Neural cell (in vitro differentiated cells): ENCODE measurements around the gene SBNO1. TPM values are rescaled to one million over a fixed set of nuclear protein-coding genes. Genes with fewer than 3 reads are reported as not detected.
"Not testable (repeated sequence)": the region's sequence is repeated elsewhere in the genome, so short reads cannot be mapped to it uniquely, and the experiment has no call there.

Experiments used
- H2AFZ ChIP-seq: fragments of 200-600, 300-800 bp; sonication (generic), shearing (Covaris generic); 2 replicates; pipeline ENCODE4 v1.6.0; 2014; ENCODE audit warnings: low read depth, mild to moderate bottlenecking, antibody characterized with exemption, low read length, moderate library complexity
- H3F3A ChIP-seq: fragments of 200-600 bp; shearing (Covaris generic); 2 replicates; pipeline ENCODE4 v1.6.1; 2016; ENCODE audit warnings: mild to moderate bottlenecking, moderate library complexity, mixed read lengths, antibody characterized with exemption, low read length; ENCODE audit not compliant: insufficient read depth, poor library complexity, severe bottlenecking
- H3K27ac ChIP-seq: fragments of 200-600, 300-800 bp; sonication (generic), shearing (Covaris generic); 2 replicates; pipeline ENCODE4 v1.5.1; 2014; ENCODE audit warnings: mild to moderate bottlenecking, low read length, moderate library complexity
- H3K27me3 ChIP-seq: fragments of 300-800, 200-600 bp; sonication (generic), shearing (Covaris generic); 2 replicates; pipeline ENCODE4 v1.6.0; 2014; ENCODE audit warnings: mild to moderate bottlenecking, low read depth, low read length, moderate library complexity; ENCODE audit not compliant: insufficient read depth
- H3K36me3 ChIP-seq: fragments of 300-800, 200-600 bp; sonication (generic), shearing (Covaris generic); 2 replicates; pipeline ENCODE4 v1.5.1; 2014; ENCODE audit warnings: mild to moderate bottlenecking, antibody characterized with exemption, low read length, moderate library complexity; ENCODE audit not compliant: insufficient read depth
- H3K4me2 ChIP-seq: fragments of 300-800, 200-600 bp; sonication (generic), shearing (Covaris generic); 2 replicates; pipeline ENCODE4 v1.6.0; 2014; ENCODE audit warnings: mild to moderate bottlenecking, low read length
- H3K4me3 ChIP-seq: fragments of 300-800, 200-600 bp; sonication (generic), shearing (Covaris generic); 2 replicates; pipeline ENCODE4 v1.5.1; 2014; ENCODE audit warnings: mild to moderate bottlenecking, low read length, moderate library complexity
- H3K79me2 ChIP-seq: fragments of 200-600 bp; shearing (Covaris generic); replicated peaks from 2 replicates; pipeline ENCODE4 v1.6.0; 2014; ENCODE audit warnings: mild to moderate bottlenecking, low read length, moderate library complexity; ENCODE audit not compliant: insufficient read depth
- H3K9ac ChIP-seq: fragments of 300-800, 200-600 bp; sonication (generic), shearing (Covaris generic); 2 replicates; pipeline ENCODE4 v1.6.1; 2016; ENCODE audit warnings: mild to moderate bottlenecking, low read length, mixed read lengths
- H3K9me2 ChIP-seq: fragments of 200-600 bp; shearing (Covaris generic); 2 replicates; pipeline ENCODE4 v1.6.1; 2016; ENCODE audit warnings: mild to moderate bottlenecking, low read length, mixed read lengths; ENCODE audit not compliant: insufficient read depth
- H3K9me3 ChIP-seq: fragments of 200-600, 300-800 bp; sonication (generic), shearing (Covaris generic); 2 replicates; pipeline ENCODE4 v1.6.1; 2016; ENCODE audit warnings: mild to moderate bottlenecking, mixed run types, low read length, moderate library complexity, mixed read lengths
- H4K20me1 ChIP-seq: fragments of 200-600 bp; shearing (Covaris generic); 2 replicates; pipeline ENCODE4 v1.6.1; 2016; ENCODE audit warnings: mild to moderate bottlenecking, mixed run types; ENCODE audit not compliant: insufficient read depth
- CTCF ChIP-seq: fragments of 450-650 bp; IDR thresholded peaks from 2 replicates; pipeline ENCODE4 v1.5.1; 2014; ENCODE audit warnings: antibody characterized with exemption, mild to moderate bottlenecking, moderate library complexity; ENCODE audit not compliant: poor library complexity, severe bottlenecking
- EP300 ChIP-seq: fragments of 450-650 bp; conservative IDR thresholded peaks from 2 replicates; pipeline ENCODE4 v1.6.1; 2014; ENCODE audit warnings: antibody characterized with exemption, mild to moderate bottlenecking, moderate library complexity; ENCODE audit not compliant: poor library complexity, severe bottlenecking
- EZH2 ChIP-seq: fragments of 200-600, 300-800 bp; shearing (Covaris generic), sonication (generic); IDR thresholded peaks from 2 replicates; pipeline ENCODE4 v1.6.1; 2014; ENCODE audit warnings: antibody characterized with exemption, low read length, borderline replicate concordance, mild to moderate bottlenecking; ENCODE audit not compliant: insufficient read depth, poor library complexity, severe bottlenecking
- MXI1 ChIP-seq: fragments of 450-650 bp; conservative IDR thresholded peaks from 2 replicates; pipeline ENCODE4 v1.6.1; 2014; ENCODE audit warnings: antibody characterized with exemption, mild to moderate bottlenecking; ENCODE audit not compliant: poor library complexity, severe bottlenecking
- POLR2AphosphoS5 ChIP-seq: IDR thresholded peaks from 2 replicates; pipeline ENCODE4 v1.6.1; 2012
- RAD21 ChIP-seq: fragments of 450-650 bp; conservative IDR thresholded peaks from 2 replicates; pipeline ENCODE4 v1.6.1; 2014; ENCODE audit warnings: antibody characterized with exemption, mild to moderate bottlenecking, moderate library complexity
- REST ChIP-seq: IDR thresholded peaks from 2 replicates; pipeline ENCODE4 v1.6.1; 2012; ENCODE audit warnings: borderline replicate concordance
- SMC3 ChIP-seq: fragments of 450-650 bp; conservative IDR thresholded peaks from 2 replicates; pipeline ENCODE4 v1.6.1; 2014; ENCODE audit warnings: antibody characterized with exemption, mild to moderate bottlenecking, moderate library complexity; ENCODE audit not compliant: poor library complexity
- TAF1 ChIP-seq: IDR thresholded peaks from 2 replicates; pipeline ENCODE4 v1.6.1; 2012; ENCODE audit warnings: low read depth
- polyA plus RNA-seq: library from polyadenylated mRNA; depleted of rRNA; stranded (reverse); fragments of >200 nt; gene quantifications from 2 replicates; pipeline ENCODE4 v1.2.3, GENCODE V29; 2014

SBNO1 gene
- polyA plus RNA-seq, 1 donor from 2014 or later, result 17.9 TPM

- no peaks in the 10 kb centered on the region for H3K36me3 ChIP-seq
- no peak for TF ChIP-seq TAF1
- no peak for TF ChIP-seq MXI1
- no peak for TF ChIP-seq CTCF
- no peak for TF ChIP-seq RAD21
- TF ChIP-seq EZH2, result no peak
- no peaks in the 10 kb centered on the region for H3F3A ChIP-seq
- no peaks in the 10 kb centered on the region for H3K9me3 ChIP-seq
- no peaks in the 10 kb centered on the region for H3K9me2 ChIP-seq
- H3K4me3 ChIP-seq, result peak overlapping the region; percentile 79
- H2AFZ ChIP-seq, result no peak overlapping the region
- no peaks in the 10 kb centered on the region for H4K20me1 ChIP-seq
- peaks cover 12% of the 10 kb centered on the region for H3K79me2 ChIP-seq
- peak overlapping the region; percentile 82 for H3K27ac ChIP-seq
- peak overlapping the region; percentile 86 for H3K4me2 ChIP-seq
- H3K27me3 ChIP-seq, result no peaks in the 10 kb centered on the region
- peak overlapping the region; percentile 83 for H3K9ac ChIP-seq
Measured at GRCh38 chr12:123387508-123388176, 23.0 kb upstream of the SBNO1 start.

- not testable (repeated sequence) for H3K79me2 ChIP-seq, H3K9ac ChIP-seq, H3F3A ChIP-seq, H3K27me3 ChIP-seq, H3K4me2 ChIP-seq, H3K36me3 ChIP-seq, H3K4me3 ChIP-seq, H3K9me3 ChIP-seq, H3K9me2 ChIP-seq, H2AFZ ChIP-seq, H4K20me1 ChIP-seq, H3K27ac ChIP-seq
Measured at GRCh38 chr12:123385536-123385935, 20.9 kb upstream of the SBNO1 start.

GRCh38 chr12:123384994-123385376 lies 20.3 kb upstream of the SBNO1 start:
- Histone ChIP-seq H3K4me2 (peak overlapping the region; percentile 49), H3K27me3 (no peaks in the 10 kb centered on the region), H3K9me2 (no peaks in the 10 kb centered on the region), H2AFZ (no peak overlapping the region), H3K36me3 (no peaks in the 10 kb centered on the region), H3K79me2 (peaks cover 7% of the 10 kb centered on the region), H3K9ac (no peak overlapping the region), H4K20me1 (no peaks in the 10 kb centered on the region), H3K9me3 (no peaks in the 10 kb centered on the region), H3K4me3 (peak overlapping the region; percentile 81), H3F3A (no peaks in the 10 kb centered on the region), H3K27ac (no peak overlapping the region)
- no peak for TF ChIP-seq EZH2
- TF ChIP-seq TAF1, result no peak
- no peak for TF ChIP-seq POLR2AphosphoS5
- no peak for TF ChIP-seq CTCF
- no peak for TF ChIP-seq EP300
- TF ChIP-seq RAD21, result no peak
- no peak for TF ChIP-seq REST
- TF ChIP-seq MXI1, result no peak
- TF ChIP-seq SMC3, result no peak
